Activated B cell treated with CpG ODN at 0.5 μM for 24 hours (primary cell): ENCODE measurements around the gene ADARB2. TPM values are rescaled to one million over a fixed set of nuclear protein-coding genes. Genes with fewer than 3 reads are reported as not detected.

Experiments used
- ATAC-seq: fragments of 200-7000 bp; cut with Tn5 transposase; one replicate; pipeline ENCODE4 v1.10.0; 2021; ENCODE audit warnings: low read depth, mild to moderate bottlenecking, moderate library complexity
- CTCF ChIA-PET: fragments of 350-600 bp; sonication (Branson Sonifier 250); formaldehyde crosslinking; loops from one replicate; lab custom pipeline; 2021; ENCODE audit warnings: antibody characterized with exemption; lab: Charles Lee
- POLR2A ChIA-PET: fragments of 350-600 bp; sonication (Branson Sonifier 250); formaldehyde crosslinking; loops from one replicate; lab custom pipeline; 2021; ENCODE audit warnings: antibody characterized with exemption; lab: Charles Lee
- DNase-seq: peaks from one replicate; pipeline ENCODE4 v3.0.0; 2022
- H3K27ac Mint-ChIP-seq: one replicate; pipeline ENCODE4 v1.8.0; 2020; ENCODE audit warnings: mixed read lengths
- H3K27me3 Mint-ChIP-seq: one replicate; pipeline ENCODE4 v1.8.0; 2021; ENCODE audit warnings: mixed read lengths
- H3K36me3 Mint-ChIP-seq: one replicate; pipeline ENCODE4 v1.8.0; 2021; ENCODE audit warnings: low read depth, mixed read lengths
- H3K4me1 Mint-ChIP-seq: one replicate; pipeline ENCODE4 v1.8.0; 2021; ENCODE audit warnings: mixed read lengths
- H3K4me3 Mint-ChIP-seq: one replicate; pipeline ENCODE4 v1.8.0; 2020; ENCODE audit warnings: mild to moderate bottlenecking, mixed read lengths
- H3K9me3 Mint-ChIP-seq: one replicate; pipeline ENCODE4 v1.8.0; 2020; ENCODE audit warnings: mixed read lengths
- CTCF ChIP-seq: fragments of 200-600 bp; IDR thresholded peaks from one replicate; pipeline ENCODE4 v1.8.0; 2022; ENCODE audit warnings: antibody characterized with exemption, mild to moderate bottlenecking
- intact Hi-C: fragments of 100-400 bp; cut with micrococcal nuclease; formaldehyde crosslinking; loops from one replicate; pipeline ENCODE4 v1.15.1; 2024
- total RNA-seq: library from RNA; stranded (reverse); gene quantifications from 2 replicates; pipeline ENCODE4 v1.2.3, GENCODE V29; 2022

ADARB2 gene
- total RNA-seq, 1 donor from 2014 or later, result 0.11 TPM

- no peak overlapping the region for H3K27ac Mint-ChIP-seq
- peaks cover 2% of the 10 kb centered on the region for H3K27me3 Mint-ChIP-seq
- TF ChIP-seq CTCF, result no peak
- ChIA-PET CTCF (no interaction called here), POLR2A (no interaction called here)
- intact Hi-C loops, result no loop called here
- H3K4me1 Mint-ChIP-seq, result peaks cover 19% of the 10 kb centered on the region
- H3K4me3 Mint-ChIP-seq, result no peak overlapping the region
- no peak for ATAC-seq
- no peaks in the 10 kb centered on the region for H3K9me3 Mint-ChIP-seq
- no peak for DNase-seq
- H3K36me3 Mint-ChIP-seq, result no peaks in the 10 kb centered on the region
Observed at GRCh38 chr10:1667392-1667791, 69.9 kb downstream of the ADARB2 start.

- TF ChIP-seq CTCF, result no peak
- Mint-ChIP-seq H3K27ac (no peak overlapping the region), H3K27me3 (no peaks in the 10 kb centered on the region), H3K9me3 (no peaks in the 10 kb centered on the region), H3K4me1 (peaks cover 32% of the 10 kb centered on the region), H3K36me3 (no peaks in the 10 kb centered on the region), H3K4me3 (no peak overlapping the region)
- ATAC-seq (no peak), DNase-seq (no peak)
- POLR2A ChIA-PET, result no interaction called here
- CTCF ChIA-PET, result no interaction called here
- intact Hi-C loops, result no loop called here
Observed at GRCh38 chr10:1666147-1666546, 71.2 kb downstream of the ADARB2 start.

GRCh38 chr10:1665681-1666080, 71.6 kb downstream of the ADARB2 start:
- intact Hi-C loops, result no loop called here
- Mint-ChIP-seq H3K9me3 (no peaks in the 10 kb centered on the region), H3K36me3 (no peaks in the 10 kb centered on the region), H3K4me3 (no peak overlapping the region), H3K4me1 (peaks cover 36% of the 10 kb centered on the region), H3K27me3 (no peaks in the 10 kb centered on the region), H3K27ac (no peak overlapping the region)
- ChIA-PET CTCF (no interaction called here), POLR2A (no interaction called here)
- no peak for TF ChIP-seq CTCF
- DNase-seq (no peak), ATAC-seq (no peak)

GRCh38 chr10:1665021-1665661, 72.2 kb downstream of the ADARB2 start:
- POLR2A ChIA-PET, result no interaction called here
- H3K27ac Mint-ChIP-seq, result no peak overlapping the region
- ATAC-seq (no peak), DNase-seq (no peak)
- H3K4me3 Mint-ChIP-seq, result no peak overlapping the region
- H3K4me1 Mint-ChIP-seq, result peaks cover 39% of the 10 kb centered on the region
- TF ChIP-seq CTCF, result no peak
- CTCF ChIA-PET, result no interaction called here
- H3K27me3 Mint-ChIP-seq, result no peaks in the 10 kb centered on the region
- H3K36me3 Mint-ChIP-seq, result no peaks in the 10 kb centered on the region
- intact Hi-C loops, result no loop called here
- H3K9me3 Mint-ChIP-seq, result no peaks in the 10 kb centered on the region

- H3K4me3 Mint-ChIP-seq, result no peak overlapping the region
- intact Hi-C loops, result loop anchor here (5.0 kb wide), 2 partner anchors 73 to 1373 kb away; partner anchors contain the start of gene ADARB2
- DNase-seq (no peak), ATAC-seq (no peak)
- H3K9me3 Mint-ChIP-seq, result no peaks in the 10 kb centered on the region
- no peaks in the 10 kb centered on the region for H3K36me3 Mint-ChIP-seq
- CTCF ChIA-PET, result no interaction called here
- H3K27ac Mint-ChIP-seq, result no peak overlapping the region
- peaks cover 42% of the 10 kb centered on the region for H3K4me1 Mint-ChIP-seq
- peaks cover 3% of the 10 kb centered on the region for H3K27me3 Mint-ChIP-seq
- POLR2A ChIA-PET, result no interaction called here
- TF ChIP-seq CTCF, result no peak
Observed at GRCh38 chr10:1664333-1664964, 72.9 kb downstream of the ADARB2 start.
